Thoracic aorta (tissue), 2 donors: ENCODE results near the gene ESR2. TPM values are rescaled to one million over a fixed set of nuclear protein-coding genes. Genes with fewer than 3 reads are reported as not detected.

Experiments
- ATAC-seq: fragments of 150-250 bp; one replicate; pipeline ENCODE4 v1.8.0; 2017; ENCODE audit warnings: low read depth; ENCODE audit not compliant: insufficient number of reproducible peaks, low FRiP score
- DNase-seq: peaks from one replicate; pipeline ENCODE4 v3.0.0-alpha.2; 2020; ENCODE audit warnings: low spot score
- H3K27ac ChIP-seq, 2 donors: fragments of 200-600 bp; sonication (generic); 1 replicate in 1 of 2; 2 replicates in 1 of 2; pipeline ENCODE4 v1.5.1; 2016; ENCODE audit warnings: mild to moderate bottlenecking in 2 of 2, moderate library complexity in 2 of 2
- H3K27me3 ChIP-seq: fragments of 200-600 bp; sonication (generic); replicated peaks from 2 replicates; pipeline ENCODE4 v1.6.0; 2016; ENCODE audit warnings: mild to moderate bottlenecking; ENCODE audit not compliant: insufficient read depth
- H3K36me3 ChIP-seq: fragments of 200-600 bp; sonication (generic); one replicate; pipeline ENCODE4 v1.5.1; 2016
- H3K4me1 ChIP-seq, 2 donors: fragments of 200-600 bp; sonication (generic); 1 replicate in 1 of 2; 2 replicates in 1 of 2; pipeline versions ENCODE4 v1.5.1 to v1.6.0; 2016; ENCODE audit warnings: low read depth in 2 of 2, mild to moderate bottlenecking in 1 of 2; ENCODE audit not compliant: control insufficient read depth in 1 of 2
- H3K4me3 ChIP-seq: fragments of 200-600 bp; sonication (generic); 2 replicates; pipeline ENCODE4 v1.5.1; 2016; ENCODE audit warnings: mild to moderate bottlenecking
- H3K9me3 ChIP-seq: fragments of 200-600 bp; sonication (generic); 2 replicates; pipeline ENCODE4 v1.5.1; 2016
- total RNA-seq, 2 donors: library from RNA; depleted of rRNA; stranded (reverse); fragments of >200 nt; gene quantifications; one replicate each; pipeline versions ENCODE4 v1.1.0 to v1.2.3, GENCODE V29; 2016
- TF ChIP-seq, protein P1 (sequence below): fragments of 200-600 bp; sonication (generic); IDR thresholded peaks from one replicate; pipeline ENCODE4 v1.5.1; 2019; ENCODE audit warnings: antibody characterized with exemption

The ESR2 gene
- total RNA-seq, 2 donors from 2014 or later = 0.27 to 0.71 TPM

DNA sequence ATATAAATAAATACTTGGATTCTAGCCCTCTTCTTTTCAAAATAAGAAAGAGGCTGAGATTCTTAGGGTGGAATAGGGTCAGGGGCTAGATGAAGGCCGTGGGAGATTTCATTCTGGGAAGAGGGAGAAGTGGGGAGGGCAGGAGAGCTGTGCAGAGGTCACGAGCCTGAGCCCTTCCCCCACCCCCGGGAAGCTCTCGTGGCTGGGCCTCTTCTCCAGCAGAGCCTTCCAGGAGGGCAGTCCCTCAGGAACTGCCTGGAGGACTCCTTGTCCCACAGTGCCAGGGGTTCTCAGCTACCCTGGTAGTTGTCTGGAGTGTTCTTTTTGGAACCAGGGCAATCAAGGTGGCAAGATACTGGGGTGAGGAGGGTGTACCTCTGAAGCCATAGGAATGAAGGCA lies 94.0 kb downstream of the ESR2 start:
- no peaks in the 10 kb centered on the region for H3K27me3 ChIP-seq
- DNase-seq (no peak), ATAC-seq (no peak)
- no peaks in the 10 kb centered on the region for H3K9me3 ChIP-seq
- no peaks in the 10 kb centered on the region for H3K36me3 ChIP-seq
- H3K27ac ChIP-seq = no peak overlapping the region
- H3K4me3 ChIP-seq = no peak overlapping the region
- TF ChIP-seq, protein P1, sequence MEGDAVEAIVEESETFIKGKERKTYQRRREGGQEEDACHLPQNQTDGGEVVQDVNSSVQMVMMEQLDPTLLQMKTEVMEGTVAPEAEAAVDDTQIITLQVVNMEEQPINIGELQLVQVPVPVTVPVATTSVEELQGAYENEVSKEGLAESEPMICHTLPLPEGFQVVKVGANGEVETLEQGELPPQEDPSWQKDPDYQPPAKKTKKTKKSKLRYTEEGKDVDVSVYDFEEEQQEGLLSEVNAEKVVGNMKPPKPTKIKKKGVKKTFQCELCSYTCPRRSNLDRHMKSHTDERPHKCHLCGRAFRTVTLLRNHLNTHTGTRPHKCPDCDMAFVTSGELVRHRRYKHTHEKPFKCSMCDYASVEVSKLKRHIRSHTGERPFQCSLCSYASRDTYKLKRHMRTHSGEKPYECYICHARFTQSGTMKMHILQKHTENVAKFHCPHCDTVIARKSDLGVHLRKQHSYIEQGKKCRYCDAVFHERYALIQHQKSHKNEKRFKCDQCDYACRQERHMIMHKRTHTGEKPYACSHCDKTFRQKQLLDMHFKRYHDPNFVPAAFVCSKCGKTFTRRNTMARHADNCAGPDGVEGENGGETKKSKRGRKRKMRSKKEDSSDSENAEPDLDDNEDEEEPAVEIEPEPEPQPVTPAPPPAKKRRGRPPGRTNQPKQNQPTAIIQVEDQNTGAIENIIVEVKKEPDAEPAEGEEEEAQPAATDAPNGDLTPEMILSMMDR = no peak
- peaks cover 5 to 8% of the 10 kb centered on the region in 2 donors for H3K4me1 ChIP-seq

DNA sequence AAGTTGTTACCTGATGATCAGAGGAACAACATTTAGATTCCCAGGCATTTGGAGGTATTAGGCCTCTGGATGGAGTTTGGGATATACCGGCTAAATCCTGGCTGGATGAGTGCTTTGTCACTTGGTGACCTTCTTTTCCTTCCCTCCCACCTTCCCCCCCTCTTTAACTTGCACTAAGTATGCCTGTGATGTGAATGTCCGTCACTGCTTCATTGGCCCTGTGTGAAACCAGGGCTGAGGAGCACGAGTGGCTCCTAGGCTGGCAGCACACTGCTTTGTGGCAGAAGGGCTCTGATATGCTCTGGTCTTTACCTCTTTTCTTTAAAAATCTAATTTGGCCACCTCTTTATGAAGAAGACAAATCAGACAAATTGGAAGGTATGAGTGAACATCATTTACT lies 95.7 kb downstream of the ESR2 start:
- Histone ChIP-seq H3K4me1 (peaks cover 5 to 8% of the 10 kb centered on the region in 2 donors), H3K4me3 (no peak overlapping the region), H3K27me3 (no peaks in the 10 kb centered on the region), H3K36me3 (no peaks in the 10 kb centered on the region), H3K27ac (no peak overlapping the region), H3K9me3 (no peaks in the 10 kb centered on the region)
- TF ChIP-seq, protein P1 = no peak
- ATAC-seq (no peak), DNase-seq (no peak)

DNA sequence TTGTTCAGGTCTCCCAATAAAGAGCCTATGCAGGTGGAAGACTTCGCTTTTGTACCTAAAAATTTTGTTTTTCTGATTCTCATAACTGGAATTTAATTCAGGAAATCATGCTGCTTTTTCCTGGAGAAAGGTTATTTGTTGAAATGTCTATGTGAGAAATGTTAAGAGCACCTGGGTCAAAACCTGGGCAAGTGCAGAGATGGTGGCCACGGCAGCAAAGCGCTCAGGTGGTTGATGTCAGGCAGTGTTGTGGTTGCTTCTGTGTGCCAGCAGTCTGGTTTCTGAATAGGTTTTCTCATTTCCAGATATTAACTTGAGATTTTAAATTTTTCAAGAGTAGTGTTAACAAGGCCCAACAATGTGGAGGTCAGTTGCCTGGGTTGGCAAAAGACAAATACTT lies 96.2 kb downstream of the ESR2 start:
- H3K27me3 ChIP-seq = no peaks in the 10 kb centered on the region
- H3K9me3 ChIP-seq = no peaks in the 10 kb centered on the region
- H3K27ac ChIP-seq = no peak overlapping the region
- no peaks in the 10 kb centered on the region for H3K36me3 ChIP-seq
- no peak overlapping the region for H3K4me3 ChIP-seq
- TF ChIP-seq, protein P1 = no peak
- DNase-seq (no peak), ATAC-seq (no peak)
- peaks cover 5 to 8% of the 10 kb centered on the region in 2 donors for H3K4me1 ChIP-seq

DNA sequence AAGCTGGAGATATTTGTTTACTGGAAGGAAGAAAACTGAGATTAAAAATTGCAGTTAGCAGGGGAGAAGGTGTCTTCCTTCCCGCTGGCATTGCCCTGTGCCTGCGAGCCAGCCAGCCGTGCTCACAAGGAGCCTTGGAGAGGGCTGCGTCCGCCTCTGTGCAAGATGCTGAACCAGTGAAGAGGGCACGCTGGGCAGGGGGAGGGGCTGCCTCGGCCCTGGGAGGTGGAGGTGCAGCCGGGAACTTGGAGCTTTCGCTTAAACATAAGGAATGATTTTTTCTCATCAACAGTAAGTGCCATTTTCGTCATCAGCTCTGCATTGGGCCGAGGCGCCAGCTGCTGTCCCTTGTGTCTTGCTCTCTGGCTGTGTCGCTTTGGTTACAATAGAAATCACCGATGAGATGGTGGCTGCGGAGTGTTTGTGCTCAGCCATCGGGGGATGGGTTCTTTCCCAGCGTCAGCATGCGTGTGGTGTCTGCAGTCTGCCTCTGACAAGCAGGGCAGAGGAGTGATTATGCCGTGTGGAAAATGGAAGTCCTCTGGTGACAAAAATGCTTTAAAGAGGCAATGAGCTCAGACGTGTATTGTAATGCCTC lies 97.3 kb downstream of the ESR2 start:
- no peak for ATAC-seq
- no peak for DNase-seq
- TF ChIP-seq, protein P1 = no peak
- H3K27ac ChIP-seq = peak overlapping the region in 1 of 2 donors; percentile 24
- H3K27me3 ChIP-seq = no peaks in the 10 kb centered on the region
- H3K4me1 ChIP-seq = peaks cover 5 to 8% of the 10 kb centered on the region in 2 donors
- H3K4me3 ChIP-seq = peak overlapping the region; percentile 62
- no peaks in the 10 kb centered on the region for H3K9me3 ChIP-seq
- H3K36me3 ChIP-seq = no peaks in the 10 kb centered on the region

DNA sequence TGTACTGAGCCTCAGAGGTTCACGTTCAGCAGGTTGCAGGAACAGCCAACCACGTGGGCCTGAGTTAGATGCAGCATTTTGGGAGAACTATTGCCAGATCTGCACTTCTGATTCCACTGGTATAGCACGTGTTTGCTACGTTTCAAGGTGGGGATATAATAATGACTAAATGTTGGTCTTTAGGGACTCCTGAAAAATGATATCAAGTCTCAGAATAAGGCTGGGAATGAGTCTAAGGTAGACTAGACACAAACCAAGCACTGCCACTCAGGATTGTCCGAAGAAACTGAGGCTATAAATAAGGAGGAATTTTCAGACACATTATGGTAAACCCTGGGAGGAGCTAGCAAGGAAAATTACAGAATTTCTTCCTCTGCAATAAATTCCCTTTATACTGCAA lies 98.1 kb downstream of the ESR2 start:
- DNase-seq (no peak), ATAC-seq (no peak)
- H3K27ac ChIP-seq = no peak overlapping the region

More for the DNA sequence above, 98.1 kb downstream of the ESR2 start:
- Histone ChIP-seq H3K36me3 (no peaks in the 10 kb centered on the region), H3K4me3 (no peak overlapping the region), H3K27me3 (no peaks in the 10 kb centered on the region), H3K9me3 (no peaks in the 10 kb centered on the region), H3K4me1 (peaks cover 5 to 8% of the 10 kb centered on the region in 2 donors)
- TF ChIP-seq, protein P1 = no peak
